Endothelial cell of hepatic sinusoid (primary cell): Measurements from ENCODE around the gene CSRP2.

Source experiments
- in situ Hi-C: cut with HindIII; loops from 2 replicates; pipeline ENCODE4 v1.10.0; 2017; ENCODE audit warnings: low sequenced_read_pairs

The CSRP2 gene

GRCh38 chr12:76895796-76896195 is 17.0 kb upstream of the CSRP2 start:
- in situ Hi-C loops = no loop called here

GRCh38 chr12:76891609-76892008 is 12.8 kb upstream of the CSRP2 start:
- in situ Hi-C loops = no loop called here

GRCh38 chr12:76890151-76891143 is 11.6 kb upstream of the CSRP2 start:
- in situ Hi-C loops = no loop called here

GRCh38 chr12:76888775-76889174 is 10.0 kb upstream of the CSRP2 start:
- in situ Hi-C loops = no loop called here

GRCh38 chr12:76883811-76884210 is 5.0 kb upstream of the CSRP2 start:
- in situ Hi-C loops = no loop called here

GRCh38 chr12:76883151-76883550 is 4.3 kb upstream of the CSRP2 start:
- in situ Hi-C loops = no loop called here

- in situ Hi-C loops = no loop called here
Measured at GRCh38 chr12:76882367-76882766, 3.5 kb upstream of the CSRP2 start.

- in situ Hi-C loops = no loop called here
Measured at GRCh38 chr12:76881142-76881541, 2.3 kb upstream of the CSRP2 start.

- in situ Hi-C loops = no loop called here
Measured at GRCh38 chr12:76880519-76881023, 1.8 kb upstream of the CSRP2 start.

GRCh38 chr12:76879710-76880518 is 1.1 kb upstream of the CSRP2 start:
- in situ Hi-C loops = no loop called here

- in situ Hi-C loops = no loop called here
Measured at GRCh38 chr12:76878099-76878898, 520 bp downstream of the CSRP2 start.

- in situ Hi-C loops = no loop called here
Measured at GRCh38 chr12:76876696-76877229, 2.1 kb downstream of the CSRP2 start.

- in situ Hi-C loops = no loop called here
Measured at GRCh38 chr12:76874491-76875190, 4.2 kb downstream of the CSRP2 start.

GRCh38 chr12:76874027-76874426 is 4.8 kb downstream of the CSRP2 start:
- in situ Hi-C loops = no loop called here

GRCh38 chr12:76872415-76872814 is 6.4 kb downstream of the CSRP2 start:
- in situ Hi-C loops = no loop called here

GRCh38 chr12:76871742-76872141 is 7.1 kb downstream of the CSRP2 start:
- in situ Hi-C loops = no loop called here

- in situ Hi-C loops = no loop called here
Measured at GRCh38 chr12:76871082-76871481, 7.7 kb downstream of the CSRP2 start.

GRCh38 chr12:76866726-76867125 is 12.1 kb downstream of the CSRP2 start:
- in situ Hi-C loops = no loop called here

GRCh38 chr12:76866151-76866567 is 12.7 kb downstream of the CSRP2 start:
- in situ Hi-C loops = no loop called here
